HUES64 (cell line): Measurements from ENCODE around the gene ADSL. TPM values are rescaled to one million over a fixed set of nuclear protein-coding genes. Genes with fewer than 3 reads are reported as not detected.
A peak's percentile ranks its signal among the peaks of the same experiment; 100 is the strongest.
"Not testable (repeated sequence)": the region's sequence is repeated elsewhere in the genome, so short reads cannot be mapped to it uniquely, and the experiment has no call there.

Source experiments
- H3K27ac ChIP-seq: 2 replicates; pipeline ENCODE4 v1.7.0; 2013; ENCODE audit warnings: low read depth, low read length, inconsistent platforms
- H3K27me3 ChIP-seq: 2 replicates; pipeline ENCODE4 v1.6.1; 2013; ENCODE audit warnings: mild to moderate bottlenecking, low read length; ENCODE audit not compliant: insufficient read depth
- H3K36me3 ChIP-seq: 2 replicates; pipeline ENCODE4 v1.6.1; 2013; ENCODE audit warnings: mild to moderate bottlenecking, low read length; ENCODE audit not compliant: insufficient read depth
- H3K4me1 ChIP-seq: 2 replicates; pipeline ENCODE4 v1.6.1; 2013; ENCODE audit warnings: mild to moderate bottlenecking, low read length, moderate library complexity; ENCODE audit not compliant: insufficient read depth
- H3K4me3 ChIP-seq: 2 replicates; pipeline ENCODE4 v1.5.1; 2013; ENCODE audit warnings: mild to moderate bottlenecking, low read length, moderate library complexity
- H3K9ac ChIP-seq: 2 replicates; pipeline ENCODE4 v1.6.1; 2013; ENCODE audit warnings: mild to moderate bottlenecking, low read depth, low read length
- H3K9me3 ChIP-seq: 2 replicates; pipeline ENCODE4 v1.6.1; 2013; ENCODE audit warnings: low read depth, low read length; ENCODE audit not compliant: insufficient read depth
- WGBS: fragments of 150-250, 120-280 bp; methylation state at CpG from one replicate; pipeline ENCODE4 v1.1.7; 2013; ENCODE audit warnings: missing lambda C conversion rate; 5-methylcytosine and 5-hydroxymethylcytosine counted together
- polyA plus RNA-seq, 2 experiments: library from polyadenylated mRNA; stranded (reverse); fragments of 50-300 nt; gene quantifications; one replicate each; pipeline ENCODE4 v1.2.3, GENCODE V29; 2013

Gene ADSL
- polyA plus RNA-seq (2013, experiment 1 of 2): 175 TPM
- 166 TPM for polyA plus RNA-seq (2013, experiment 2 of 2)

DNA sequence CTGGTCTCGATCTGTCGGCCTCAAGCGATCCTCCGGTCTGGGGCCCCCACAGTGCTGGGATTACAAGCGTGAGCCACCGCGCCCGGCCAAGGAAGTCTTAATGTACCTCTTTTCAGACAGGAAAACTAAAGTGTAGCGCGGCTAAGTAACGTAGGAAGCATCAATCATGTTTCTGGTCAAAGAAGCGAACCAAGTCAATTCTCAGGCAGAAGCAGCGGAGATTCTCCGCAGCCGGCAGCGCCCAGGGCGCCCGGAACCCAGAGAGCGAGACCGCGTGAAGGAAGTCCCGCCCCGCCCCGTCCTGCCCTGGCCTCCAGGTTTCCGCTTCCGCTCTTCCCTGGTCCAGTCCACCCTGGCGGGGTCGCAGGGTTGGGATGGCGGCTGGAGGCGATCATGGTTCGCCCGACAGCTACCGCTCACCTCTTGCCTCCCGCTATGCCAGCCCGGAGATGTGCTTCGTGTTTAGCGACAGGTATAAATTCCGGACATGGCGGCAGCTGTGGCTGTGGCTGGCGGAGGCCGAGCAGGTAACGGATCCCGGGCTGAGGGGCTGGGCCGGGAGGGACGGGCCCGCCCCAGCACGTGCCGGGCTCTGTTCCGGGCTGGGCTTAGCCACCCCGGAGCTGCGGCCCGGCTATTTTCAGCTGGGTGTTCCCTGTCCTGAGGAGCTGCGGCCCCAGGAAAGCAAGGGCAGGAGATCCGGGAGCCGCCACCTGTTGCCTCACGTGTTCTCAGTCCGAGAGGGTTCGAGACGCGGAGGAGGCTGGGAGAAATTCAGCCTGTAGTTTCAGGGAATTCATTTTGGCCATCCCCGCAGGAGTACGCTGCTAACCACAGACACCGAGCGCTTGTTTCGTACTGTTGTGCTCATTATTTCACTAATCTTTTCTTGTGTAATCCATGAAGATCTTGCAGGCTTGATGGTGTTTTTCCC is at the start of gene ADSL:
Gene ADSL (plus strand): TSS at position 316 of the 934 bp plus-strand sequence. CDS start 59 bp downstream, at position 375.
- no peaks in the 10 kb centered on the region for H3K9me3 ChIP-seq
- no peaks in the 10 kb centered on the region for H3K27me3 ChIP-seq
- peaks cover 11% of the 10 kb centered on the region; the same call in 1 of the 2 replicates for H3K4me1 ChIP-seq
- H3K9ac ChIP-seq: peak within 1 kb of the TSS; percentile 91
- H3K4me3 ChIP-seq: peak within 1 kb of the TSS; percentile 92
- H3K27ac ChIP-seq: peak within 1 kb of the TSS; percentile 91
- peaks cover 37% of the 10 kb centered on the region for H3K36me3 ChIP-seq
- under 1% methylated on average over 65 of the region's 65 CpGs for WGBS

DNA sequence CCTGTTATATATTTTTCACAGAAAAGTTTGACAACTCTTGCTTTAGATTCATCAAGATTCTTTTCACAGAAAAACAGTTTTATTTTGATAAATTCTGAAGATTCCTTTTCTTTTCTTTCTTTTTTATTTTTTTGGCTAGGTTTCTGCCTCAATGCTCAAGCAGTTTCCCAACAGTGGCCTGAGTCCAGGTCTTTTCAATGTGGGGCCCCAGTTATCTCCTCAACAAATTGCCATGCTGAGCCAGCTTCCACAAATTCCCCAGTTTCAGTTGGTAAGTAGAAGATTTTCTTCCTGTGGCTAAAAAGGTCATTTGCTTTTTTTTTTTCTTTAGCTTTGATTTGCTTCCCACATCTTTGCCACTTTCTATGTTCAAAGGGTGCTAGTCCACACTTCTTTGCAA is 46.0 kb upstream of the ADSL start:
- H3K4me1 ChIP-seq: no peaks in the 10 kb centered on the region

DNA sequence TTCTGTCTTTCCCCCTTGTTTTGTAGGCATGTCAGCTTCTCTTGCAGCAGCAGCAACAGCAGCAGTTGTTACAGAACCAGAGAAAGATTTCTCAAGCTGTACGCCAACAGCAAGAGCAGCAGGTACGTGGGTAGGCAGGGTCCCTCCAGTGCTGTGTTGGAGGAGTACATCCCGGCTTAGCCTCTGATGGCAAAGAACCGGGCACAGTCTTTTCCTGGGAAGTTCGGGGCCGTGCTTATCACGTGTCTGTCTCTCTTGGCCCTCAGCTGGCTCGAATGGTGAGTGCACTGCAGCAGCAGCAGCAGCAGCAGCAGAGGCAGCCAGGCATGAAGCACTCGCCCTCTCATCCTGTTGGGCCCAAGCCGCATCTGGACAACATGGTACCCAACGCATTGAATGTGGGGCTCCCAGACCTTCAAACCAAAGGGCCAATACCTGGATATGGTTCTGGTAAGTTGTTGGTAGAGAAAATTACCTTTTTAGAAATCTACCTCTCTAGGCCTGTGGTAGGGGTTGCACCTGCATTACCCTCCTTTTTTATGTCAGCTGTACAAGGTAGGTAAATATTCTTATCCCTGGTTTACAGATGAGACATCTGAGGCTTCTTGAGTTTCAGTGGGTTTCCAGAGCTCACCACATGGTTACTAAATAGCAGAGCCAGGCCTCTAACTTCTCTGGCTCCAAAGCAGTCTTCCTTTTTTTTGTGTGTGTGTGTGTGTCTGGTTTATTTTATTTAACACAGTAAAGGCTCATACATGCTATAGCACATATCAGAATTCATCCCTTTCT is 45.2 kb upstream of the ADSL start:
- H3K36me3 ChIP-seq: peaks cover 76% of the 10 kb centered on the region
- H3K27me3 ChIP-seq: no peaks in the 10 kb centered on the region
- no peak overlapping the region for H3K4me3 ChIP-seq
- no peaks in the 10 kb centered on the region for H3K9me3 ChIP-seq
- no peak overlapping the region for H3K9ac ChIP-seq
- no peaks in the 10 kb centered on the region for H3K4me1 ChIP-seq
- 96% methylated on average over 11 of the region's 11 CpGs for WGBS
- H3K27ac ChIP-seq: no peak overlapping the region

More for the DNA sequence above, 46.0 kb upstream of the ADSL start:
- Histone ChIP-seq H3K27me3 (no peaks in the 10 kb centered on the region), H3K27ac (no peak overlapping the region), H3K9me3 (no peaks in the 10 kb centered on the region), H3K36me3 (peaks cover 80% of the 10 kb centered on the region), H3K4me3 (no peak overlapping the region), H3K9ac (no peak overlapping the region)

DNA sequence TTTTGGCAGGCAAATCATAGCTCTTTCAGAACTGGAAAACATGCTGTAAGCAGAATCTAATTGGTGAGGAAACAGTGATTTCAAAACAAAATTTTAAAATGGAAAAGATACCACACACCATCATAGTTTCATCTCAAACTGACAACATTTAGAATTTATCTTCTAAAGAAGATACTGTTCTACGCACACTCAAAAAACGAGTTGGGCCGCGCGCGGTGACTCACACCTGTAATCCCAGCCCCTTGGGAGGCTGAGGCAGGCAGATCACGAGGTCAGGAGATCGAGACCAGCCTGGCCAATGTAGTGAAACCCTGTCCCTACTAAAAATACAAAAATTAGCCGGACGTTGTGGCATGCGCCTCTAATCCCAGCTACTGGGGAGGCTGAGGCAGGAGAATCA is 44.2 kb upstream of the ADSL start:
- Histone ChIP-seq H3K9ac (no peak overlapping the region), H3K4me3 (no peak overlapping the region), H3K9me3 (no peaks in the 10 kb centered on the region), H3K27ac (no peak overlapping the region), H3K36me3 (peaks cover 74% of the 10 kb centered on the region), H3K4me1 (no peaks in the 10 kb centered on the region), H3K27me3 (no peaks in the 10 kb centered on the region)
- 98% methylated on average over 11 of the region's 11 CpGs for WGBS

DNA sequence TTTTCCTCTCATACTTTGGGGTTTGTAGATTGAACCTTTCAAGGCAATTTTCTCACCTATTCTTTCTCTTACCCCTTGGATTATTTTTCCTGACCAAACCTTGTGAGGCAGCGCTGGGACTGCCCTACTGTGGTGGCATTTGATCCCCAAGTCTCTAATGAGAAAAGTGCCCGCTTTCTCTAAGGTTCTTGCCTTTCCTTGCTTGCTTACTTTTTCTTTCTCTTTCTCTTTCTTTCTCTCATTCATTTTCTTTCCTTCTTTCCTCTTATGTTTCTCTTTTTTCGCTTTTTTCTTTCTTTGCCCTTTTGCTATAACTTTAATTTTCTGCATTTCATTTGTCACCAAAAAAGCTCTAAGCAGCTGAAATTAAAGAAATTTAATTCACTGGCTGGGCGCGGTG is 40.7 kb upstream of the ADSL start:
- Histone ChIP-seq H3K4me1 (no peaks in the 10 kb centered on the region), H3K36me3 (peaks cover 89% of the 10 kb centered on the region), H3K9ac (no peak overlapping the region), H3K9me3 (no peaks in the 10 kb centered on the region), H3K27ac (no peak overlapping the region), H3K4me3 (no peak overlapping the region), H3K27me3 (no peaks in the 10 kb centered on the region)
- 95% methylated on average over 5 of the region's 5 CpGs for WGBS

DNA sequence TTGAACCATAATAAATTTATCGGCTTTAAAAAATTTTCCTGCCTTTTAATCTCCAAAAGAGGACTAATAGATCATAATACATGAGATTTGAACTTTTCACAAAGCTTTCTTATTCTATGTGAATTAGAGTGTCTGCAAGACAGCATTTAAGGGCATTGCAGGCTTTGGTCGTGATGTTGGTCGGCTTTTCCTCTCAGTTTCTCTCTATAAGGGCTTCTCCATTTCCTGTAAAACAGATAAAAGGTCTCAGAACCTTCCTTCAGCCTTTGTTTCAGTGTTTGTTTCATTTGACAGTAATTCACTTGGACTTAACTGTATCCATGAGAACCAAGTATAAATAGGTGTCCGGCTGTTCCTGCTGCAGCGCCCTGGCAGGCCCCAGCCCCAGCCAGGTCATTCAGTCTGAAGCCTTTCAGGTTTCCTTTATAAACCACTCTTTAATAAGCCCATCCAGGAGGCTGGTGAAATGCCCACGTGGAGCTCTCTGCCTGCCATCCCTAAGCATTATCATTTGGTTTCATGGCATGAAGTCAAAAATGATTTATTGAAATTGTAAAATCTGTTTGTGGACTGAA is 37.2 kb upstream of the ADSL start:
- H3K36me3 ChIP-seq: peaks cover 89% of the 10 kb centered on the region

DNA sequence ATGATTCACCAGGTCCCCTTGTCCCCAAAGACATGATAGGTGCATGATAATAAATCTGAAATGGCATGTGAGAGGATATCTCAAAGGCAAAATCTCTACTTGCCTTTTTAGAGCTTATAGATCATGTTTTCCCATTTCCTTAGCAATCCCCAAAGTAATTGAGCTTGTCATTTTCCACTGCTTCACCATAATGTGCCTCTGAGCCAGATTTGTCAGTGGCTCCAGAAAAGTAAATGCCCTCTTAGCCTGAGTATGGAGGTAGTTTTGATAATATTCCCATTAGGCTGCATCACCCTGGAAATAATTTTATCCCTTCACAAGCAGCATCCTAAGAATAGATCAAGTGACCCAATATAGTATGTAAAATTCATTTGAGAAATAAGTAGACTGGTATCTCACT is 36.7 kb upstream of the ADSL start:
- Histone ChIP-seq H3K4me3 (no peak overlapping the region), H3K27me3 (no peaks in the 10 kb centered on the region), H3K27ac (no peak overlapping the region), H3K9me3 (no peaks in the 10 kb centered on the region), H3K9ac (no peak overlapping the region), H3K36me3 (peaks cover 89% of the 10 kb centered on the region), H3K4me1 (no peaks in the 10 kb centered on the region)

More for the DNA sequence above, 37.2 kb upstream of the ADSL start:
- Histone ChIP-seq H3K4me3 (no peak overlapping the region), H3K27me3 (no peaks in the 10 kb centered on the region), H3K27ac (no peak overlapping the region), H3K4me1 (no peaks in the 10 kb centered on the region), H3K9ac (no peak overlapping the region), H3K9me3 (no peaks in the 10 kb centered on the region)
- WGBS: 95% methylated on average over 5 of the region's 6 CpGs

DNA sequence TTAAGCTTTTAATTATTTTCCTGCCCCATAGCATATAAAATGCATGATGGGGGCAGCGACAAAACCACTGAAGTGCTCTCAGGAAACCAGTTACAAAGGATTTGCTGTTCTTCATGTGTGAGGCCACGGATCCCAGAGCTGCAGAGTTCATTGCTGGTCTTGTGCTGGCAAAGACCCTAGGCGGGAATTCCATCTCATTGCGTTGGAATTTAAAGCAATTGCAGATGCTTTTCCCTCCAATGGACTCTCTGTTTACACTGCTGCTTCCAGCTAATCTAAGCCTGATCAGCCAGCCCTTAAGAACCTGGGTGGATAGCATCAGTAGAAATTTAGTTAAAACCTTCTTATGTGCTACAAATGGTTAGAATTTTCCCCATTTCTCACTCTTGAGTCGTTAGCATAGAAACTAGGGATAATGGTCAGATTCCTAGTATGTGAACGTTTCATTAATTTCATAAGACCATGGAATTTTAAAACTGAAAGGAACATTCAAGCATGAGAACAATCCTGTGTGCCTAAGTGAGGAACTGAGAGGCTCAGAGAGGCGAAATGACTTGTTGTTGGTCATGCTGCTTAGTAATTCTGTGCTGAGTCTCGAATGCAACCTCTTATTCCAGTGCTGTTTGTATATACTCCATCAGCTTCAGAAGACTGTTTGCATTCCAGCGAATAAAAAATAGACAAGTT is 36.1 kb upstream of the ADSL start:
- no peak overlapping the region for H3K27ac ChIP-seq
- H3K9ac ChIP-seq: no peak overlapping the region
- WGBS: 89% methylated on average over 9 of the region's 9 CpGs
- no peaks in the 10 kb centered on the region for H3K4me1 ChIP-seq
- no peaks in the 10 kb centered on the region for H3K27me3 ChIP-seq
- no peak overlapping the region for H3K4me3 ChIP-seq
- no peaks in the 10 kb centered on the region for H3K9me3 ChIP-seq
- peaks cover 89% of the 10 kb centered on the region for H3K36me3 ChIP-seq

DNA sequence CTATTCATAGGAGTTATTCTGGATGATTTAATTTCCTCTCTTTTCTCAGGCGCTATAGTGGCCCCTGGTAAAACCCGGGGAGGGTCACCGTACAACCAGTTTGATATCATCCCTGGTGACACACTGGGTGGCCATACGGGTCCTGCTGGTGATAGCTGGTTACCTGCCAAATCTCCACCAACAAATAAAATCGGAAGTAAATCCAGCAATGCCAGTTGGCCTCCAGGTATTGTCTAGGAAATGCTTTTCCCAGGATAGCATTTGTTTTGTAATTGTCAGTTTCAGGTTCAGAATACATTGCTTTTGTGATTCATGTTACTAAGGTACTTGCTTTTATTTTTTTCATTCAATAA is 35.6 kb upstream of the ADSL start:
- H3K4me3 ChIP-seq: no peak overlapping the region
- H3K27me3 ChIP-seq: no peaks in the 10 kb centered on the region
- H3K36me3 ChIP-seq: peaks cover 90% of the 10 kb centered on the region
- H3K9me3 ChIP-seq: no peaks in the 10 kb centered on the region
- H3K4me1 ChIP-seq: no peaks in the 10 kb centered on the region
- no peak overlapping the region for H3K27ac ChIP-seq
- WGBS: 93% methylated on average over 5 of the region's 5 CpGs
- H3K9ac ChIP-seq: no peak overlapping the region

DNA sequence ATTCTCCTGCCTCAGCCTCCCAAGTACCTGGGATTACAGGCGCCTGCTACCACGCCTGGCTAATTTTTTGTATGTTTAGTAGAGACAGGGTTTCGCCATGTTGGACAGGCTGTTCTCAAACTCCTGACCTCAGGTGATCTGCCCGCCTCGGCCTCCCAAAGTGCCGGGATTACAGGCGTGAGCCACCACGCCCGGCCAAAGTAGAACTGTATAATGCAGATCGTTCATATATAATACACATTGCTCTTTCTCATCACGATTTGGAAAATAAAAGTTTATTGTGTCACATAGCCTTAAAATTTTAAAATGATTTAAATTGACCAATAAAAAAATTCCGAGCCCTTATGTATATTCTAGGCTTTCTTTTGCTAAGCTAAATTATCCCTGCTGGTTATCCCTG is 34.7 kb upstream of the ADSL start:
- H3K36me3 ChIP-seq: peaks cover 99% of the 10 kb centered on the region

More for the DNA sequence above, 34.7 kb upstream of the ADSL start:
- H3K9ac ChIP-seq, H3K4me1 ChIP-seq, H3K4me3 ChIP-seq, H3K27ac ChIP-seq, H3K9me3 ChIP-seq, H3K27me3 ChIP-seq: not testable (repeated sequence)
- WGBS: 98% methylated on average over 12 of the region's 12 CpGs
